GM21390 (cell line): ENCODE measurements around the gene EPHA8.

ENCODE experiments used
- ATAC-seq: cut with Tn5 transposase; IDR thresholded peaks from one replicate; pipeline ENCODE4 v1.9.1; 2021; ENCODE audit not compliant: unreplicated experiment

The EPHA8 gene

DNA sequence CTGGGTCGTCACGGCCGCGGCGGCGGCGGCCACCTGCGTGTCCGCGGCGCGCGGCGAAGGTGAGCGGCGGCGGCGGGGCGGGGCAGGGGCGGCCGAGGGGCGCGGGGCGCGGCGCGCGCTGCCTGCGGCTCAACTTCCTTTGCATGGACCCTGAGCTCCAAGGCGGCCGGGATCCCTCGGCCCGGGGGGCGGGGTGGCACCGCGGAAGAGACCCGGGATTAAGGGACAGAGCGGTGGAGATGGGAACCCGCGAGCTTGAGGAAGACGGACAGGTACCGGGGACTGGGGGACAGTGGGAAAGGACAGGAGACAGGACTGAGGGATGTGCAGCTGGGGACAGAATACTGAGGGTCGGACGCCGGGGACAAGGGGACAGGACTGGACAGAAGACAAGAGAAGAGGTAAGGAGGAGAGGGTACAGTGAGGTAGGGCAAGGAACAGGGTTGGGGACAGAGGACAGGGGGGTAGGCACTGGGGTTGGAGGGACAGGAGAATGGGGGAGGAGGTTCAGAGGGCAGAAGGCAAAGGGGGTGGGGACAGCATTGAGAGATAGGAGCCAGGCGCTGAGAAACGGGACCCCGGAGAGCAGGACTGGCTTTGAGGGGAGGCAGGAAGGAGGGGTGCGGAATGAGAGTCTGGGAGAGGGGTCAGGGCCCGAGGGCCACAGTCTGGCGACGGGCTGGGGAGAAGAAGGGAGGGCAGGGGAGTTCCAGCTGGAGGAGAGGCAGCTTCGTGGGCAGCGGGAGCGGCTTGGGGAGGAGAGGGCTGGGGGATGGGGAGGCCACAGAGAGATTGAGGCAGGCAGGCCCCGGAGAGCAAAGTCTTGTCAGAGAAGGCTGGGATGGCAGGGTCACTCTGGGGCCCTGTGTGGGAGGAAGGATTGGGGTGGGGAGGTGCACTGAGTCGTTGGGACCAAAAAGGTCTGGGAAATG is 648 bp downstream of the EPHA8 start:
- no peak for ATAC-seq

DNA sequence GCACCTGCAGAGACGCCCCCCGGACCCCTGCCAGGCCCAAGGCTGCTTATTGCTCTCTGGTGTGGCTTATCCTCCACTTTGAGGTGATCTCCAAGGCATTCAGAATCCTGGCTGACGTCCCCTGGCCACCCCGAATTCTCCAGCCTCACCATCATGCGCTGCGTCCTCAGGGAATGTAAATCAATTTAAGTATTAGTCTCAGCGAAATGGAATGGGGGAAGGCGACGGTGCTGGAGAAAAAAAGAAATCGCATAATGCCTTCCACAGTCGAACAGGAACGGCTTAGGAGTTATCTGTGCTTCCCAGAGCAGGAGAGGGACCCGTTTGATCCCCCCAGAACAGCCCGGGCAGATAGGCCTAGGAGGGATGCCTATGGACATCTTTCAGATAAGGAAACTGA is 2.9 kb downstream of the EPHA8 start:
- ATAC-seq: no peak

- no peak for ATAC-seq
Observed at GRCh38 chr1:22567197-22567596, 3.9 kb downstream of the EPHA8 start.

DNA sequence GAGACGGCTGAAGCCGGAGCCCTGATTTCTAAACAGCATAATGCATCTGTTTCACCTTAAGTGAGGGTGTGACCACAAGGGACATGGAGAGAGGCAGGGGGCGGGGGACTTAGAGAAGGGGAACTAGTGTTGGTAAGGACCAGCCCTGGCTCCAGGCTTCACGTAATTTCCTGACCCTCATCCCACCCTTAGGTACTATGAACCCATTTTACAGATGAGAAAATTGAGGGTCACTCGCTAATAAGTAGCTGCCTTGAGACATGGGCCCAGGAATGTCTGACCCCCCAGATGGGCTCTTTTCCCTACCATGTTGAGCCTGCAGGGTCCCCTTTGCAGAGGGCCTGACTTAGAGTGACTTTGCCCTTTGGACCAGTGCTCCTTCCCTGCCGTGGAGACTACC is 4.7 kb downstream of the EPHA8 start:
- no peak for ATAC-seq

- ATAC-seq: no peak
Observed at GRCh38 chr1:22569269-22569668, 6.0 kb downstream of the EPHA8 start.

GRCh38 chr1:22570140-22570909 is 7.0 kb downstream of the EPHA8 start:
- no peak for ATAC-seq

- ATAC-seq: no peak
Observed at GRCh38 chr1:22572818-22573217, 9.5 kb downstream of the EPHA8 start.

DNA sequence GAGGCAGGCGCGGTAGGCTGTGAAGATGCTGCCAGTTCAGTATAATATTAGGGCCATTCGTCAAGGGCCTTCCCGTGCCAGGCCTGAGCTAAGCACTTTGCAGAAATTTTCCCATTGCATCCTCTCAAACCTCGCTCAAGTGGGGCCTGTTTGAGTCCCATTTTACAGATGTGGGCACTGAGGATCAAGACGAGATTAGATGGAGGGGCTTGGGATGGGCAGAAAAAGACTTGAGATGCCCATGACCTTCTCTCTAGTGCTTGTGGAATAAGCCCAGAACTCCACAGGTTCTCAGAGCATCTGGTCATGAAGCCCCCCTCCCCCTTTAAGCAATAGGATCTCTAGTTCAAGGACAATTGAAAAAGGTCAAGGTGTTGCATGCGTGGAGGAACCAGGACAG is 9.9 kb downstream of the EPHA8 start:
- no peak for ATAC-seq

- ATAC-seq: no peak
Observed at GRCh38 chr1:22575532-22576149, 12.4 kb downstream of the EPHA8 start.

- ATAC-seq: no peak
Observed at GRCh38 chr1:22576150-22576544, 12.9 kb downstream of the EPHA8 start.

DNA sequence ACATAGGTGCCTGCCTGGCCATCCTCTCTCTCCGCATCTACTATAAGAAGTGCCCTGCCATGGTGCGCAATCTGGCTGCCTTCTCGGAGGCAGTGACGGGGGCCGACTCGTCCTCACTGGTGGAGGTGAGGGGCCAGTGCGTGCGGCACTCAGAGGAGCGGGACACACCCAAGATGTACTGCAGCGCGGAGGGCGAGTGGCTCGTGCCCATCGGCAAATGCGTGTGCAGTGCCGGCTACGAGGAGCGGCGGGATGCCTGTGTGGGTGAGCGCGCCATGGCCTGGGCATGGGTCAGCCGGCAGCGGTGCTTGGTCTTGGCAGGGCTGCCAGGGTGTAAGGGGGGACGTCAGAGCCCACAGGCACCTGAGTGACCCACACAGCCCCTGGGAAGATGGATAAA is 13.3 kb downstream of the EPHA8 start:
- ATAC-seq: no peak

DNA sequence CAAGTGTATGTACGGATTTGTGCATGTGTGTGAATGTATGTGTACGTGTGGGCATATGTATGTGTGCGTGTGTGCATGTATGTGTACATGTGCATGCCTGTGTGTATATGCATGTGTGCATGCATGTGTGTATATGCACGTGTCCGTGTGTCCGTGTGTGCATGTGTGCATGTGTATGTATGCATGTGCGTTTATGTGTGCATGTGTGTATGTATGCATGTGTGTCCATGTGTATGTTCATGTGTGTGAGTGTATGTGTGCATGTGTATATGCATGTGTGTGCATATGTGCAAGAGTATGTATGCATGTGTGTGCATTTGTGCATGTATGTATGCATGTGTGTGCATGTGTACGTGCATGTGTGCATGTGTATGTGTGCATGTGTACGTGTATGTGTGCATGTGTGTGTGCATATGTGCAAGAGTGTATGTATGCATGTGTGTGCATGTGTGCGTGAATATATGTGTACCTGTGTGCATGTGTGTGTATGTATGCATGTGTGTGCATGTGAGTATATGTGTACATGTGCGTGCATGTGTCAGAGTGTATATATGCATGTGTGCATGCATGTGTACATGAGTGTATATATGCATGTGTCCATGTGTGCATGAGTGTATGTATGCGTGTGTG is 15.6 kb downstream of the EPHA8 start:
- no peak for ATAC-seq

DNA sequence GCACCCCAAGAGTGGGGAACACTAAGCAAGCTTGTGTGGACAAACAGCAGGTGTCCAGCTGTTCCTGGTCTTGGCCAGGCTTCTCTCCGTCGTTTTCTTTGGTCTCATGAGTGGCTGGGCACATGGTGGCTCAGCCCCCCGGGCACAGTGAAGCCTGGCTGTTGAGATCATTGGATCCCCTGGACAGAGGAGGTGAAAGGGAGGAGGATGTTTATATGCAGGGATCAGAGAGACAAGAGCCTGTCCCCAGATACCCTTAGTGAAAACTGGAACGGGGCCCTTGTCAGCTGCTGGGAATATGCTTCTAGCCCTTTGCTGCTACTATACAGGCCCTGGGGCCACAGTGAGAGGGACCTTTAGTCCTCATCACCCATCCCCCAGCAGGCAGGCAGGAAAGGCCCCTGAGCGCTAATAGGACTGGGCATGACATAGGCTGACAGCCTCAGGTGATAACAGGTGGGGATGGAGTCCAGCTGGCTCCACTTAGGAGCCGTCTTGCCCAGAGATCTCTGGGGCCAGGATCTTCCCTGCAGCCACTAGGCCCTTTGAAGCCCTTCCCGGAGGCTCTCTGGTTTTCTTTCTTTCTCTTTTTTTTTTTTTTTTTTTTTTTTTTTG is 16.4 kb downstream of the EPHA8 start:
- no peak for ATAC-seq

DNA sequence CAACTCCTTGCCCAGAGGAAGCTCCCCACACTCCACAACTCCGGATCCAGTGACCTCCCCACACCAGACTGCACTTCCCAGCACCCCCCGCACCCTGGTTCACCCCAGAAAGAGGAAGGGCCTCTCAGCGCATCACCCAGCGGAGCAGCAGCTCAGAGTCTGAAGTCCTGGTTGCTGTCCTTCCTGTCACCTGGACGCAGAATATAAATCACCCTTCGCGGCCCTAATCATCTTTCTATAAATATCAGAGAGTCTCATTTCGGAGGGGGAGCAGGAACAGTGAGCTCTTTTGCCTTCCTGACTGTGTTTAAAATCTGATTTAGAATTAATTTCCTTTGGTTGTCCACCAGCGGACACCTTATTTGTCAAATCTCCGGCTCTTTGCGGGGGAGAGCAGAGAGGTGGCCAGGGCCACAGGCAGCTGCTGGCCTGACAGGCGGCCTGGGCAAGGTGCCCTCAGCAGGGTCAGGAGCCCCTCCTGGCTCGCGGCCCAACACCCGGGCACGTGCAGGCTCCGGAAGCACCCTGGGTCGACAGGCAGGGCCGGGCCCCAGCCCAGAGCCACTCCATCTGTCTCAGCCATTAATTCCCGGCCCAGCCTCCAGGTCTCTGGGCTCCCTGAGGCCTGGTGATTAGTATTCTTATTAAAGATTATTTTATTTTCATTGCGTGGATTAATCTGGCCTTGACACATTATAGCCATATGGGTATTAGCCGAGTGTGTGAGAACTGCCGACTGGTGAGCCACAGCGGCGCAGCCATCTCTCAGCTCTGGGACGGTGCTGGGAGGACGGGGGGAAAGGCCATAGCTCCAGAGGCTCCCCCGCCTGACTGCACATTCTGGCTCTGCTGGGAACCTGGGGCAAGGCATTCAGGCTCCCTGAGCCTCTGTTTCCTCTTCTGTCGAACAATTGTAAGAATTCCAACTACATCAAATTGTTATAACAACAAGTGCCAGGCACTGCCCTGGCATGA is 19.7 kb downstream of the EPHA8 start:
- ATAC-seq: no peak

- no peak for ATAC-seq
Observed at GRCh38 chr1:22584001-22584562, 20.8 kb downstream of the EPHA8 start.

DNA sequence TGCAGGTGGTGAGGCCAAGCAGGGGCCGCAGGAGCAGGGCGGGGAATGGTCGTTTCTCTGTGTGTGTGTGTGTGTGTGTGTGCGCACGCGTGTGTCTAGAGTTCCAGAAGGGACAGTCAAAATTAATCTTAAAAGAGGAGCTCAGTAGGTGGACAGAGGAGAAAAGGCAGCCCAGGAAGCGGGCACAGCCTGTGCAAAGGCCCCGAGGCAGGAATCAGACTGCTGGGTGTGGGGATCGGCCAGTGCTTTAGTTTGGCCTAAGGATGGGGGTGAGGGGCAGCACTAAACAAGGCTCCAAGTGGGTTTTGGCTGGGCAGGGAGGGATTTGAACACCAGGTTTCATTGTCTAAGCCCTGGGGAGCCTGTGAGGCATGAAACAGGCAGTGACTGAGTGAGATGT is 21.7 kb downstream of the EPHA8 start:
- ATAC-seq: no peak

DNA sequence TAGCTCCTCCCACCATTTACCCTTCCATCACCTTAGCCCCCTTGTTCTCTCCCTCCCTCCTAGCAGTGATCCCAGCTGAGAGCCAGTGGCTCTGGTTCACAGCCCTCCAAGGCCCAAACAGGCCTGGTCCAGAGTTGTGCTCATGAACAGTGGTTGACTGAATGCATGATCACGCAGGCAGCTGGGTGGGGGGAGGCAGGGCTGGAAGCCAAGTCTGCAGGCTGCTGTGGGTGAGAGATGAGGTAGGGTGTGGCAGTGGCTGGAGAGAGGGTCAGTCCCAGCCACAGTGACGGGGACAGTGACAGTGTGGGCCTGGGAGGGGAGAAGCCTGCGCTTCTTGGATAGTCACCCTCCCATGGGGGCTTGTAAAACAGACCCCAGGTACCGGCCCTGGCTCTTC is 22.2 kb downstream of the EPHA8 start:
- no peak for ATAC-seq

DNA sequence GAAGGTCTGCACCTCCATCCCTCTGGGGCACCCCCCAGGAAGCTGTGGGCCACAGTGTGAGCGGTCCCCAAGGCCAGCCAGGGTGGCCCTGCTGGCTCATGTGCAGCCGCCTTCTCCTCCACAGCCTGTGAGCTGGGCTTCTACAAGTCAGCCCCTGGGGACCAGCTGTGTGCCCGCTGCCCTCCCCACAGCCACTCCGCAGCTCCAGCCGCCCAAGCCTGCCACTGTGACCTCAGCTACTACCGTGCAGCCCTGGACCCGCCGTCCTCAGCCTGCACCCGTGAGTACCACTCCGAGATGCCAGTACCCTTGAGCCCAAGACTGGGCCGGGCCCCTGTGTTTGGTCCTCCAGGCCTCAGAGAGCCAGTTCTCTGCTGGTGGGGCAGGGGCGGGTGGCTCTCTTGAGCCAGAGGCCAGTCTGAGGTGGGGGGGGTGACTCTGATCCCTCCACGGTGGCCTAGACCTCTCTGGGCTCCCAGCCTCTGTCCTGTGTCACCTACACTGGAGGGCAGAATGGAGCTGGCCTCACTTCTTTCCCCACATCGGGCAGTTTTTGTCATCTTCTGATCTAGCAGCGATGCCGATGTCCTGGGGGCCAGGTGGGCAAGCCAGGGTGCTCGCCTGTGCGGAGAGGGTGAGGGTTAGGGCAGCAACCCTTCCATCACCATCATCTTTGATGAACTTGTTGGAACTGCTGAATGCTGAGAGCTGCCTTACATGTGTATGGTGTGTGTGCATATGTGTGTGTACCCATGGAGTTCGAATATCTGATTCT is 23.3 kb downstream of the EPHA8 start:
- no peak for ATAC-seq

GRCh38 chr1:22587247-22587646 is 24.0 kb downstream of the EPHA8 start:
- no peak for ATAC-seq
